HG03139 (cell line): Measurements from ENCODE around the gene FMR1NB.

Experiments
- ATAC-seq: cut with Tn5 transposase; IDR thresholded peaks from one replicate; pipeline ENCODE4 v1.9.1; 2021; ENCODE audit not compliant: unreplicated experiment

FMR1NB gene

DNA sequence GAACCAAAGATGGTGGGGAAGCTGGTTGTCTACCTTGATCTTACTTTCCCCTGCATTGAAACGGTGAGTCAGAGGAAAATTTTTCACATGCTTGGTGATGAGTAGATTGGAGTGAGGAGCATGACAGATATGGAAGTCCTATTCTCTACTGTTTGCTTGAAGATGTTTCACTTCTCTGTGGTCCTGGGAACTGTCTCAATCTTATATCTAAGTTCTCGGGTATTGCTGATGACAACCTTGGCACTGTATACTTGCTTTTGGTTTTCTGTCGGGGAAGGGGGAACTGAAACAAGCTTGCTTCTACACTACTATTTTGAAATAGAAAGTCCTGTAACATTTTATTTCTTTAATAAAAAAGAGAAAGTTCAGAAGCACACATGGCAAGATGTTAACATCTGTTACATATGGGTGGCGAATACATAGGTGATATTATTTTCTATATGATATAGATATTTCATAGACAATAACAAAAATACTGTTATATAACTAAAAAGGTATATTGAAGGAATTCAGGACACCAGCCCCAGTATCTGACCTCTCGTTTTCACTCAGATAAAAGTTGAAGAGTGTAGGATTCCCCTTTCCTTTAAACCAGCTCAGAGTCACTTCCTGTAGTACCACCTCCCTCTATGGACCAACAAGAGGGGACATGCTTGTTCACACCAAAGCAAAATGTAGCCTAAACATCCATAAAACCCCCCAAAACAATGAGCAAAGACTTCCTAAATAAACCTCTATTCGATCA is 88.8 kb downstream of the FMR1NB start:
- peak; percentile 90 for ATAC-seq

DNA sequence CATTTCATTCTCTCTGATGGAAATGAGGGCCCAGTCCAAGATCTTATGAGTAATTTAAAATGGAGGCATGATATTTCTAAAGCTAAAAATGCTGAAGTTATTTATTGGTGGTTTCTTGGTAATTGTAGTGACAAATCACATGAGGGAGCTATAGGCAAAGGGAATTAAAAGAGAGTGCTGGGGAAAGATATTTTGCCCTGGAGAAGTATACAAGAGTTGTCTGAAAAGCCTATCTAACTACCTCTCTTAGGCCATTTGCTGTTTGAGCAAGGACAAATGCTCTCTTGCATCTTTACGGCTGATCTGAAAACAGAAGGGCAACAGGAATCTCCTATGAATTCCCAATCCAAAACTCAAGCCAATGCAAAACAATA is 89.4 kb downstream of the FMR1NB start:
- ATAC-seq = no peak
